GM18499 (cell line): ENCODE results near the gene CDH18.

Experiments
- ATAC-seq: cut with Tn5 transposase; IDR thresholded peaks from one replicate; pipeline ENCODE4 v1.9.1; 2021; ENCODE audit warnings: moderate number of reproducible peaks; ENCODE audit not compliant: insufficient read depth, unreplicated experiment

The CDH18 gene

DNA sequence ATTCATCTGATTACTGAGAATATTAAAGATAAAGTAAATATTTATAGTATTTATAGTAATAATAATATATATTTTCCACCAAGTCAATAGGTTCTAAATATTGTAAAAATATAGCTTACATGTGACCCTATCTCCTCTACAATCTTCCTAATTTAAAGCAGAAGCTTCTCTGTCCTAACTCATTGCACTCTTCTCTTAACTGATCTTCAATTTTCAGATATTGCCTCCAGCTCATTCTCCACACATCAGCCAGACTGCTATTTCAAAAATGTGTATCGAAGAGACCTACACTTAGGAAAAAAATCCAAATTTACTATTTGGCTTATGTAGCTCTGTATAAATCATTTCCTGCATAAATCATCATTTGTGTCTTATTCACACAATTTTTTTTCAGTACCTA lies 47.8 kb downstream of the CDH18 start:
- ATAC-seq, result no peak

DNA sequence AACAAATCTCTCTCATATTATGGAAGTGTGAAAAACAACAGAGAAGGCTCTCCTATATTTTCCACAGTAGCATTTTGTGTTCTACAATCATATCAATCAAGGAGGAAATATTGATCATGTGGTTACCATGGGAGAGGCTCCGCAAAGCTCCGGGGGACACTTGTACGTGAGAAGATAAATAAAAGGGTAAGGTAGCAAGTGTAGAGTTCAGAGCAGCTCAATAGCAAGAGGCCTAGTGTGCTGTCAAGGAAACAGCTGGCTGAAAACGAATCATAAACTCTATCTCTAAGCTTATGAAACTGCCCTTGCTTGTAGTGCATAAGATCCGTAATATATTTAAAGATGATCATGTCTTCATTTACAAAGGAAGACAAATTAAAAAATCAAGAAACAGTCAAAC lies 57.5 kb downstream of the CDH18 start:
- no peak for ATAC-seq

DNA sequence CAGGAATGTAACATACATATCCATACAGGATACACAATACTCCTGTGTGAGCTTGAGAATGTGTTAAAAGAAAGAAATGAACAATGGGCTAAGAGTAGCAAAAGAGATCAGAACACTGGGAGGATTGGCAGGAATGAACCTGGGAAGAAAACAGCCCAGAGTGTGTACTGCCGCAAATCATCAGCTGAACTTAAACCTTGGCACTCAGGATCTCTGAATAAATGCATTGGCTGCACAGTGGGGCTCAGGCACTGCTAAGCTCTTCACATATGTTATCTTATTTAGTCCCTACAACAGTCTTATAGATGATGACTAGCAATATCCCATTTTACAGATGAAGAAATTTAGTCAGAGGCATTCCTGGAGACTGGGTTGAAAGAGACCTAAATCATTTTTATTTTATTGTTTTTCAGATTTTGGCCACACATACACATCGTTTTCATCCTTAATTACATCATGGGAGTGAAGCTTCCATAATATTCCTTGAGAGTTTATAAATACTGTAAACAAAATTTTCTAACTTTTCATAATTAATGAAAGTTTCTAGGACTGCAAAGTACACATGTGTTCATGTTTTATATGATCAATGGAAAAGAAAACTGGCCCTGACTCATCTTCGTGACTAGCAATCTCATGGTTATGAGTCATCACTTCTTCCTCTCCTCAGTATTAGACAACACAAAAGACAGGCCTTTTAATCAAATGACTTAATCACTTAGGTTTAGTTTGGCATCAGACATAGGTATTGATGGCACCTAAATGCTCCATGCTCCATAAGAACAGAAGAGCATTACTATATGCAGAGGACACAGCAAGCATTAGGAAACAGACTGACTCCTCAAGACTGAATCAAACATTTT lies 59.2 kb downstream of the CDH18 start:
- no peak for ATAC-seq

DNA sequence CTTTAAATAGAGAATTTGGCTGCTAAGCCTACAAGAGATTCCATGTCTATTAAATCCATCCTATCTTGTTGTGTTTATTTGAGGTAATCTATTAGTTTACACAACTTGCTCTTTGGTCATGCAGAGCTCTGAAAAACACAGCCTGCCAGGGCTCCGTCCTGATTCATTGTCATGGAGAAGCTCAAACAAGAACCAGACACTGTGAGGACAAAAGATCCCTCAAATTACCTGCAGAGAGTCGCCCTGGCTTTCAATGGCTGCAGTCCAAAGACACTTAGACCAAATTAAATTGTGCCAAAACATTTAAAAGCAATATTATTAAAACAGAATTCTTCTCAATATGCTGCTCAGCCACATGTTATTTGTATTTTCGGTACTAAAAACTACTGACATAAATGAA lies 60.1 kb downstream of the CDH18 start:
- ATAC-seq, result no peak

DNA sequence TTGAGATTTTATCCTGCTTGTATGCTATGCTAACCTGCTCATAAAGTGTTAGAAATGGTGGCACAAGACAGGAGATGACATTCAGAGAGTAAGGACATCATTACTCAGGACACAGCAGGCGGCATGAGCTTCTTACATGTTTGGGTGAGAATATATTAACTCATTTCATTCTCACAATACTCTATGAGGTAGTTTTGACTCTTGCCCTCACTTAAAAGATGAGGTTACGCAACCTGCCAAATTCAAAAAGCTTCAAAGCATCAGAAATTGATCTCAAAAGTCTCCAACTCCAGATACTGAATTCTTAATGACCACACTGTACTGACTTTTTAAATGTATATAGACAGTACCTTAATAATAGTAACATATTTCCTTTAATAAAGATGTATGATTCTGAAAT lies 60.8 kb downstream of the CDH18 start:
- no peak for ATAC-seq

DNA sequence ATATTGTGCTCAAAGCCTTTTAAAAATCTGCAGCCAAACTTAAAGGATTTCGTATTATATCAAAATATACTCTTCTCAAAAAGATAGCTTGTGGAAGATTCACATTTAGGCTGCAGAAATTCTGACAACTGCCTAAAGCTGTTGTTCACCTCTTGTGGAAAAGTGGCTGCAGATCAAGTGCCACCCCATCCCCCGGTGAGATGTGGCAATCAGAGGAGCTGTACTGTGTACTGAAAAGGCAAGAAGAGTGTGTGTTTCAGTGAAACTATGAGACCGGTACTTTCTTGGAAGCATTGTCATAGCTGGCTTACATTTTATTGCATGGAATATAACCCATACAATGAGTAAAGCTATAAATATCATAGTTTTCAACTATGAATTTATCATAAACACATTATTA lies 64.3 kb downstream of the CDH18 start:
- ATAC-seq, result no peak

DNA sequence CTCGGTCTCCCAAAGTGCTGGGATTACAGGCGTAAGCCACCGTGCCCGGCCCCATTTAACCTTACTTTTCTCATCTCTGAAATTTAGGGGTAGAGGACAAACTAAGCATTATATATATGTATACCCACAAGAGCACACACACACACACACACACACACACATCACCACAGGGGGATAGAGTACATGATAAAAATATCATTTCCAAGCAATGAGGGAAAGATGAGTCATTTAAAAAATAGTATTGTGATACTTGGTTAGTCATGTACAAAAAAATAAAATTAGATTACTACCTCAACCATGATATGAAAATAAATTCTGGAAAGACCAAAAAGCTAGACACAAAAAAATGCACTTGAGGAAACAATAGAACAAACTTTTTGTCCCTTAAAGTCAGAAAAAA lies 67.2 kb downstream of the CDH18 start:
- no peak for ATAC-seq

DNA sequence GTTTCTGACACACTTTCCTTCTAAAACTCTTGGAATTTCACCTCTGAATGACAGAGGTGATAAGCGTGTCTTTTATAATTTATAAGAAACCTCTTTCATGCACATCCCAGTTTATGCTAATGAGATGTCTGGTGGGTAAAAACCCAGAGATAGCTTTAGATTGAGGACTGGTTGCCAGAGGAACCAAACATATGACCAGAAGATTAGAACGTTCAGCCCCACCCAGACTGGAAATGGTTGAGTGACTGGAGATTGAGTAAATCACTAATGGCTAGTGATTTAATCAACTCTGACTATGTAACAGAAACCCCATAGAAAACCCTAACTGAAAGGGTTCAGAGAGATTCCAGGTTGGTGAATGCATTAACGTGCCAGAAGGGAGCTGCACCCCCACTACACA lies 69.2 kb downstream of the CDH18 start:
- ATAC-seq, result no peak

DNA sequence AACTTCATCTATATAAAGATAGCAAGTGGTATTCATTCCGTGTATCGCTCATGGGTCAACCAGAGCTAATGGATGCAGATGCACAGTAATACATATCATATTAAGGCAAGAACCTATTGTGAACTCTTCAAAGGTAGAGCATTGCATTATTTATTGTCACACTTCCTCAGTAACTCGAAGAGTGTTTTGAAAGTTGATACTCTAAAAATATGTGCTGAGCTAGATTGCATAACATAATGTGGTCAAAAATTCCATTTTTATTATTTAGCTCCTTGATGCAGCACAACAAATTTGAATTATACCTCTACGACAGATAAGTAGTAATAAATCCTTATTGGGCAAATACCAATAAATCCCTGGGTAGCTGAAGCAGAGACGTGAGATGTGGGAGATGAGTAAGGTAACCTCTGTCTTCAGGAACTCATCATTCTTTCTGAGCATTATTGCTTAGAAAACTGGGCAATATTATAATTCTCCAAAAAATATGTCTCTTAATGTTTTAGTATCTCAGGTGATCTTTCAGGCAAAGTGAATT lies 70.3 kb downstream of the CDH18 start:
- no peak for ATAC-seq

DNA sequence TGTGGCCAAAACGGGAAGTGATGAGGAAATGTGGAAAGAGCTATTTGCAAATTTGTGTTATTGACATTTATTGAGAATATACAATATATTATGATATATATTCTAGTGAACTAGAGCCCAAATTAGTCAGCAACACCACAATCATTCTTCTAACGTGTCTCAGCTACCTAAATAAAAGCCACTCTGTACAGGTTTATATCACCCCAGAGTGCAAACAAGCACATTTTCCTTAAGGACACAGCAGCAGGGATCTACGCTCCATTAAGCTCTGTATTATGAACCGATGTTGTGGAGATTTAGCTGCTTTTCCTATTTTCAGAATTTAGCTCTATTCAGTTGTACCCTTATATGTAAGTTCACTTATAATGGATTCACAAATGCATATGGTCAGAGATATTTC lies 77.9 kb downstream of the CDH18 start:
- ATAC-seq, result no peak

DNA sequence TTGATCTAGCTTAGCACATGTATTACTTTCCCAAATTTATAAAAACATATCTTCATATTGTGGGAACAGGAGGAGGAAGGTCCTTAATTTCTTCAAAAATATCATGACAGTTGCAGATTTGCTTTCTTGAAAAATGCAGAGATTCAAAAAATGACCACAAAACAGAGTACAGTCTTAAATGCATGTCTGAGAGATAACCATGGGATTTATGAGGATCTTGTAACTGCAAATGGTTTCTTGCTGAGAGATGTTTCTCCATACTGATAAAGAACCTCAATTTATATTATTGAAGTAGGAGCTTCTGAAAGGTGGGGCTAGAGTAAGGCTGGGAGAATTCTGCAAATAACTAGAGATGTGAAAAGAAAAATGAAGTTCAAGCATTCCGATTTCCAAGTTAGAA lies 83.2 kb downstream of the CDH18 start:
- no peak for ATAC-seq

DNA sequence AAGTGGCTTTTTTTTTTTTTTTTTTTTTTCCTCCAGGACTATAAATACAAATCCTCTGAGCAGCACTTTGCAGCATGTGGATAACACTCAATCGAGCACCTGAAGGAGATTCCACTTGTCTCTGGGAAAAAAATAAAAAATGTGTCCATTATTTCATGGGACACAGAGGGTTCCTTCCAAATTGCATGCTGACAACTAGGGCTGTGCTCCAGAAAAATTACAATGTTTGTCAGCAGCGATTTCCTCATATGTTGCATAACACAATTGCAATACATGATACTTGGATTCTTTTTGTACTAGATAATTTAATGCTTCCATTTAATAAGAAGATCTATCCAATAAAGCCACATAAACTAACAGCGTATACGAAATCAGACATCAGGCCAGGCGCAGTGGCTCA lies 84.4 kb downstream of the CDH18 start:
- no peak for ATAC-seq

DNA sequence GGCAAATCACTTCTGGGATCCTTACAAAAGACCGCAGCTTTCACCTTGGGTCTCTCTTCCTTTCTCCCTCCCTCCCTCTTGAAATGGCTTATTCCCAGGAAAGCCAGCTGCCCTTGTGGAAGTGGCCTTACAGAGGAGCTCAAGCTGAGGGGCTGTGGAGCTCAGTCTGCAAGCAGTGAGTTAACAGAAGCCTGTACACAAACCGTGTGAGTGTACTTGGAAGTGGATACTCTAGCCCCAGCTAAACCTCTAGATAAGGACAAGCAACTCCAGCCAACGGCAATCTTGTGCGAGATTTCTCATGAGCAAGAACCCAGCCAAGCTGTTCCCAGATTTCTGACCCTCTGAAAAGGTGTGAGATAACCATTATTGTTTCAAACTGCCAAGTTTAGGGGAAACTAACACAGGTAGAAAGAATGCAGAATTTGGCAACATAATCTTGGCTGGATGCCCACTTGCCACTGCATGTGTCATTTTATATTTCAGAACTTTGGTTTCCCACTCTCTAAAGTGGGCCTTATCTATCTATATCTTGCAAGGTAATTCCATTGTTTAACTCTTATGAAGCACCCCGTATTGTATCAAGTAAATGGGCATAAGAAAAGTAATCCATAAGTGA lies 85.6 kb downstream of the CDH18 start:
- no peak for ATAC-seq

DNA sequence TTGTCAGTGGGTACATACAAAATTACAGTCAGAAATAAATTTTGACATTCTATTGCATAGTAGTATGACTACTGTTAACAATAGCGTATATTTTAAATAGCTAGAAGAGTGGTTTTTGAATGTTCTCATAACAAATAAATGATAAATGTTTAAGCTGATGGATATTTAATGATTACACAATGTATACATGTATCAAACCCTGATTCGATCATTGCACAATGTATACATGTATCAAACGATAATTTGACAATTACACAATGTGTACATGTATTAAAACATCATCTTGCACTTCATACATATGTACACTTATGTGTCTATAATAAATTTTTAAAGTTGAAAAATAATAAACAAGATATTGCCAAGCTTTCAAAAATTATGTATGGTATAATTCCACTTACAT lies 87.7 kb downstream of the CDH18 start:
- no peak for ATAC-seq

DNA sequence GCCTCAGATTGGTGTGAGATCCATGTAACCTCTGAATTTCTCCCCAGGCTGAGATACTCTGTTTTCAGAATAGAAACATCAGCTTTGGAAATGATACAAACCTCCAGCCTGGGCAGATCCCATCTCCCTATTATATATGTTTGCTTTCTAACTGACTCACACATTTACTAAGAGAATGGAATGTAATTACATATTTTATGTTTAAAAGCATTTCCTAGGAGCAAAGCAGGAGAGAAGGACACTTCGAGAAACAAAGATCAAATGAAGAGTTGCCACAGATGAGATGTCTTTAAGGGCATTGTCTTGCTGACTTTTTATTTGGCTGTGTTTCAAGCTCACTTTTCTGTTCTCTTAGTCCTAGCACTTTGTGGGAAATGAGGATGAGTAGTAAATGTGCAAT lies 96.3 kb downstream of the CDH18 start:
- ATAC-seq, result no peak

DNA sequence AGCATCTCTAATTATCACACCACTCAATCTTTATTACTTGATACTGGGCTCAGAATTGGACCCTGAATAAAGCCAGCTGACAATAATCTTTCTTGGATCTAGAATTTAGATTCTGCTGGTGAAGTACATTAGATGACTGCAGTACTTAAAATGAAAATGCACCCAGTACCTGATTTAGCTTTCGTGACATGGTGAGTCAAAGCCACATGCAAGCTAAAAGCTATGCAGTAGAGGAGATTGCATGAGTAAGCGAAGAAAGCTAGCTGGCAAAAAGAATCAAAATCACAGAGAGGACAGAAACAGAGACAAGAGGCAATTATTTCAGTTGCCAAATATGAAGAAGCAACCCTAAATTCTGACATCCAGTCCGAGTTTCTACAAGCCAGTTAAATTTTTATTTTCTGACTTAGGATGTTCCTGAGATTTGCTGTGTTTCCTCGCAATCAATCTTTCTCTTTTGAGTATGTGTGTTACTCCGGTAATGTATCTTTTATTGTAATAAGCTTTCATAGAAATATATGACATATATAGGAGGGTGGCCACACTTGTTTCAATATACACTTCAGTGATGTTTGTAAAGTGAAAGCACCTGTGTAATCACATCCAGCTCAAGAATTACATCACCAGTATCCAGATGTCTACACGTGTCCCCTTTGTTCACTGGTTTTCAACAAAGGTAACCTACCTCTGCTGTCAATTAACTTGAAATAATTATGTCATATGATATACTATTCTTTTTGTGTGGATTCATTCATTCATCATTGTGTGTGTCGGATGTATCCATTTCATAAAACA lies 101.7 kb downstream of the CDH18 start:
- ATAC-seq, result no peak

DNA sequence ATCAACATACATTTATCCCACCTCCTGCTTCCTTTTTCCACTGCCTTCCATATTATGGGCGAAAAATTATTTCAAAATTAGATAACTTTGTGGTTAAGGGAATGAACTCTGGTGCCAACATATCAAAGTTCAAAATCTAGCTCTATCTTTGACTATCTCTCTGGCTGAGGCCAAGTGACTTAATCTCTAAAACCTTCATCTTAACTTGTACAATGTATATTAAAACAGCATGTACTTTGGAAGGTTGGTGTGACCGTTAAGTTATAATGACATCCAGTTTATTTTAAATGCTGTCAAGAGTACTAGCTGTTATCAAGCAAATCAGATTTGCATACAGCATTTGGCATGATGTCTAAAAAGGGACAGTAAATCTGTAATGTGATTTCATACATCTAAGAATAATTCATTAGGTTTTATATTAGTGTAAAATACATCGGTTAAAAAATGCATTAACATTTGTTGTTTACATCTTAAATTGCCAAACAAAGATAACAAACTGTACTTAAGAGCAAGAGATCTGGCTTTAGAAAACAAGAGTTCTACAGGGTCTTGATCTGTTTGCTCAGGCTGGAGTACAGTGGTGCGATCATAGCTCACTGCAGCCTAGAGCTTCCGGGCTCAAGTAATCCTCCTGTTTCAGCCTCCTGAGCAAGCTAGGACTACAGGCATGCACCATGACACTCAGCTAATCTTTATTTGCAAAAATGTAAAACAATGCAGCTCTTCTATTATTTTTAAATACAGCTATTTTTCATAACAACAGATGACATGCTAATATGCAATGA lies 102.8 kb downstream of the CDH18 start:
- ATAC-seq, result no peak

DNA sequence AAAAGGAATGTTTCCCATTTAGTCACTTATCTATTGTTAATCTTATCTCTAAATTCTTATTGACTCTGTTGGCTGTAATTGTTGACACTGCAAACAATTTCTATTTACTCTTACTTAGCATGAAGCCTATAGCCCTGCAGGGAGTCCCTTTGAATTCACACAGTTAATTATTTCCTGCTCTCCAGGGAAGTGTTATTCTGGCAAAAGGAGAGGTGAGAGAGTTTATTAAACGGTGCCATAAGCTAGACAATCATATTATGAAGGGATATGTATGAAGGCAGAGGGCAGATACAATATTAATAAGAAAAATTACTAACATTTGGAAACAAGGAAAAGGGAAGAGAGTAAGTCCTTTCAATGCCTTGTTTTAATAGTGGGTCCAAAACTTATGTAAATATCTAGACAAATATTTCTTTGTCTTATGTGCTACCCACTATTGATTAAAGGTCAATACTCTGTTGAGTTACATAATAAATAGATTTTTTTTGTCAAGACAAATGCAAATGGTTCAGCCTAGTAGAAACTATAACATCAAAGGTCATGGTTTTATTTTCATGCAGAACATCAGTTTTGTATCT lies 107.1 kb downstream of the CDH18 start:
- ATAC-seq, result no peak

DNA sequence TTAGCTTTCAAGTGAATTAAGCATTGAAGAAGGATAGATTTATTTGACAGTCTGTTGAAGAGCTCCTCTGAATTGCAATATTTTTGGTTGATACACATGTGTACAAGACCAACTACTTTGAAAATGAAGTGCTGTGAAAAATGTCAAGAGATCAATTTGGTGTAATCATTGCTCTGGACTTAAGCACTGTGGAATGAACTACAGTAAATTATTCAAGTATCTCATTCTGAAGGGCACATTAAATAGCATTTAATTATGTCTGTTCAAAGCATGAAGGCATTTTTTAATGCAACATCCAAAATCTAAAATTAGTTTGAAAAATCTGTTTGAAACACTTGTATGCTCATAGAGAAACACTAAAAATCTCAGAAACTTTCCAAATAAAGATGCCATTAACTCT lies 107.5 kb downstream of the CDH18 start:
- ATAC-seq, result no peak

DNA sequence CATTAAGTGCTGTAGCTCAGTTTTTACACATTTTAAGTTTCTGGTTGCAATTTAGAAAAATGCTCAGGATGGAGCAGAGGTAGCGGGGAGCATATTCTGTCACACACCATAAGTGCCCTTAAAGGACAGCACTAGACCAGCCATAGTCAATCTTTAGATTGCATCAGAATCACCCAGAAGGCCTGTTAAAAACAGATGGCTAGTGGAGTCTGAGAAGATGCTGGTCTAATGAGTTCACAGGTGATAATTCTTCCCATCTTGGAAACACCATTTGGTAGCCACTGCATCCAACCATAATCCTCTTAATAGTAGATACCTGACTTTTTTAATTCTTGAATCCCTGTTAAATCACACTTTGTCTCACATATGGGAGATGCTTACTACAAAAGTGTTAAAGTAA lies 113.2 kb downstream of the CDH18 start:
- no peak for ATAC-seq
